Stimulated activated CD8-positive, alpha-beta memory T cell treated with anti-CD3 and anti-CD28 coated beads, Interleukin-15, amount 100 ng/mL, for 1 hour (primary cell): Measurements from ENCODE around the gene TMEM208.

Experiments
- DNase-seq: peaks from one replicate; pipeline ENCODE4 v3.0.0-alpha.2; 2020; ENCODE audit warnings: low read depth

TMEM208 gene

GRCh38 chr16:67209565-67209964 is 17.4 kb upstream of the TMEM208 start:
- DNase-seq = no peak

GRCh38 chr16:67210069-67210937 is 16.6 kb upstream of the TMEM208 start:
- DNase-seq = no peak

GRCh38 chr16:67211674-67212073 is 15.3 kb upstream of the TMEM208 start:
- no peak for DNase-seq

- DNase-seq = no peak
These were observed 14.2 kb upstream of the TMEM208 start for GRCh38 chr16:67212766-67213165.

- DNase-seq = no peak
These were observed 13.5 kb upstream of the TMEM208 start for GRCh38 chr16:67213197-67214019.

- no peak for DNase-seq
These were observed 11.2 kb upstream of the TMEM208 start for GRCh38 chr16:67215706-67216105.

- no peak for DNase-seq
These were observed 10.1 kb upstream of the TMEM208 start for GRCh38 chr16:67216612-67217490.

- DNase-seq = no peak
These were observed 2.9 kb upstream of the TMEM208 start for GRCh38 chr16:67223992-67224391.

GRCh38 chr16:67226295-67226803 is 581 bp upstream of the TMEM208 start:
- no peak for DNase-seq

GRCh38 chr16:67227567-67227921 is 614 bp downstream of the TMEM208 start:
- no peak for DNase-seq

- DNase-seq = no peak
These were observed 1.3 kb downstream of the TMEM208 start for GRCh38 chr16:67228034-67228785.

- DNase-seq = no peak
These were observed 2.0 kb downstream of the TMEM208 start for GRCh38 chr16:67228905-67229304.

- no peak for DNase-seq
These were observed 3.2 kb downstream of the TMEM208 start for GRCh38 chr16:67229906-67230808.

- DNase-seq = no peak
These were observed 4.1 kb downstream of the TMEM208 start for GRCh38 chr16:67230809-67231660.

- DNase-seq = no peak
These were observed 6.7 kb downstream of the TMEM208 start for GRCh38 chr16:67233596-67233995.

- DNase-seq = no peak
These were observed 7.3 kb downstream of the TMEM208 start for GRCh38 chr16:67234180-67234597.

- DNase-seq = no peak
These were observed 9.1 kb downstream of the TMEM208 start for GRCh38 chr16:67235816-67236562.
